ENCODE data around the gene JUND.
"Not testable (repeated sequence)": the region's sequence is repeated elsewhere in the genome, so short reads cannot be mapped to it uniquely, and the experiment has no call there.

Gene JUND

GRCh38 chr19:18281082-18282020 is at the start of gene JUND:
Gene JUND, minus strand, starts transcription at chr19:18281622. Its CDS starts 138 bp downstream, at chr19:18281484.
- H3K4me3 ChIP-seq (ENCODE audit: low read depth, low read length), result peak within 1 kb of the TSS; percentile 95
- TF ChIP-seq CTCF (IDR thresholded peaks at IDR 0.05; ENCODE audit: low read depth, low read length), result no peak
- H3K27me3 ChIP-seq (ENCODE audit: insufficient read depth, low read depth, severe bottlenecking), result no peaks in the 10 kb centered on the region

GRCh38 chr19:18330868-18331267 is 49.4 kb upstream of the JUND start:
- no peaks in the 10 kb centered on the region for H3K9me3 ChIP-seq (ENCODE audit: severe bottlenecking)
- DNase-seq, result no peak
- no peaks in the 10 kb centered on the region for H3K27me3 ChIP-seq (ENCODE audit: insufficient read depth, low read depth, severe bottlenecking)
- no peak overlapping the region for H3K4me3 ChIP-seq (ENCODE audit: low read depth, low read length)
- no peak for TF ChIP-seq CTCF (IDR thresholded peaks at IDR 0.05; ENCODE audit: low read depth, low read length)
- H3K27ac ChIP-seq, result no peak overlapping the region
- no peaks in the 10 kb centered on the region for H3K36me3 ChIP-seq

More at GRCh38 chr19:18281082-18282020, at the start of gene JUND:
- DNase-seq, result peak; percentile 97
- Histone ChIP-seq H3K9me3 (ENCODE audit: severe bottlenecking) (no peaks in the 10 kb centered on the region), H3K27ac (peak within 1 kb of the TSS; percentile 100), H3K36me3 (peaks cover 42% of the 10 kb centered on the region)

- Histone ChIP-seq H3K4me3 (ENCODE audit: low read depth, low read length) (peak overlapping the region; percentile 7), H3K36me3 (no peaks in the 10 kb centered on the region), H3K27me3 (ENCODE audit: insufficient read depth, low read depth, severe bottlenecking) (no peaks in the 10 kb centered on the region), H3K27ac (peak overlapping the region; percentile 50; the same call in 1 of the 2 replicates), H3K9me3 (ENCODE audit: severe bottlenecking) (no peaks in the 10 kb centered on the region)
- TF ChIP-seq CTCF (IDR thresholded peaks at IDR 0.05; ENCODE audit: low read depth, low read length), result no peak
- DNase-seq, result no peak
These were observed 47.6 kb upstream of the JUND start for GRCh38 chr19:18329035-18329376.

GRCh38 chr19:18328340-18329034 is 47.1 kb upstream of the JUND start:
- H3K27me3 ChIP-seq (ENCODE audit: insufficient read depth, low read depth, severe bottlenecking), result no peaks in the 10 kb centered on the region
- peak; percentile 79 for TF ChIP-seq CTCF (IDR thresholded peaks at IDR 0.05; ENCODE audit: low read depth, low read length)
- DNase-seq, result peak; percentile 95
- H3K27ac ChIP-seq, result peak overlapping the region; percentile 50; the same call in 1 of the 2 replicates
- peak overlapping the region; percentile 7 for H3K4me3 ChIP-seq (ENCODE audit: low read depth, low read length)
- no peaks in the 10 kb centered on the region for H3K9me3 ChIP-seq (ENCODE audit: severe bottlenecking)
- H3K36me3 ChIP-seq, result no peaks in the 10 kb centered on the region

GRCh38 chr19:18326772-18327171 is 45.4 kb upstream of the JUND start:
- TF ChIP-seq CTCF (IDR thresholded peaks at IDR 0.05; ENCODE audit: low read depth, low read length), result no peak
- H3K27ac ChIP-seq, result no peak overlapping the region
- no peaks in the 10 kb centered on the region for H3K27me3 ChIP-seq (ENCODE audit: insufficient read depth, low read depth, severe bottlenecking)

GRCh38 chr19:18324373-18324731 is 42.9 kb upstream of the JUND start:
- not testable (repeated sequence) for H3K27me3 ChIP-seq (ENCODE audit: insufficient read depth, low read depth, severe bottlenecking); H3K4me3 ChIP-seq (ENCODE audit: low read depth, low read length); DNase-seq; H3K9me3 ChIP-seq (ENCODE audit: severe bottlenecking)
- H3K27ac ChIP-seq, result peak overlapping the region; percentile 82
- peaks cover 13% of the 10 kb centered on the region for H3K36me3 ChIP-seq

More at GRCh38 chr19:18326772-18327171, 45.4 kb upstream of the JUND start:
- no peaks in the 10 kb centered on the region for H3K9me3 ChIP-seq (ENCODE audit: severe bottlenecking)
- H3K4me3 ChIP-seq (ENCODE audit: low read depth, low read length), result no peak overlapping the region
- no peaks in the 10 kb centered on the region; the same call in 1 of the 2 replicates for H3K36me3 ChIP-seq
- DNase-seq, result no peak
